Urothelium cell line (cell line): ENCODE results near the gene PTPA.
"Not testable (repeated sequence)": the region's sequence is repeated elsewhere in the genome, so short reads cannot be mapped to it uniquely, and the experiment has no call there.

Experiments used
- DNase-seq: peaks from one replicate; pipeline ENCODE4 v3.0.0; 2011; ENCODE audit warnings: low spot score, mixed read lengths
- FAIRE-seq: peaks from 2 replicates; lab custom pipeline; 2011; peaks lifted over from hg19 to GRCh38; lab: Jason Lieb, UNC

The PTPA gene

DNA sequence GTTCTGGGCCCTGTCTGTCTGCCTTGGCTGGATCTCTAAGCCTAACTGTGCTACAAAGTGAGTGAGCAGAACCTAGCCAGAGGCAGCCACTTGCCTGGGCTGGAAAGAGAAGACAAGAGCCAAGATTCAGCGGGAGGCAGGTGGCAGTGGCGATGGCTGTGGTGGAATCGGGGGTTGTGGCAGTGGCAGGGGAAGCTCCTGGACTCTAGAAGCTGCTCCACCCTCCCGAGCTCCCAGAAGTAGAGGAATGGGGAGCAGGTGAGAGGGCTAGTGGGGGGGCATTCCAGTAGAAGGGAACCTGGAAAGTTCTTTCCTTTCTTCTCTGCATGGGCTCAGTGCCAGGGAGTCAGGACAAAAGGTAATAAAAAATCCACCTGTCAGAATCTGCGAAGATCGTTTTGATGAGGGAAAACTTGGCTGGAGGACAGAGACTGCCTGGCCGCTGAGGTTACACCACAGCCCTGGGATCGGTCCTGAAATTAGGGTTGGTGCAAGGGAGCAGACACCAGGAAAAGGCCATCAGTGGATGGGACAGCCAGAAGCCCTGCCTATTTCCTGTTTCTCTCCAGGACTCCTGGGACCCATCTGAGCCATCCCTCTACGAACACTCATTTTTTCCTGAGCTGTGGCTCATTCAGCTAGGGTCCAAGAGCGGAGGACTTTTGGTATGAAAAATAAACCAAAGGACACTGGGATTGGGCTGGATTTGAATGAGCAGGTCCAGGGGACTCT lies 2.2 kb upstream of the PTPA start:
- no peak for FAIRE-seq
- DNase-seq, result no peak

DNA sequence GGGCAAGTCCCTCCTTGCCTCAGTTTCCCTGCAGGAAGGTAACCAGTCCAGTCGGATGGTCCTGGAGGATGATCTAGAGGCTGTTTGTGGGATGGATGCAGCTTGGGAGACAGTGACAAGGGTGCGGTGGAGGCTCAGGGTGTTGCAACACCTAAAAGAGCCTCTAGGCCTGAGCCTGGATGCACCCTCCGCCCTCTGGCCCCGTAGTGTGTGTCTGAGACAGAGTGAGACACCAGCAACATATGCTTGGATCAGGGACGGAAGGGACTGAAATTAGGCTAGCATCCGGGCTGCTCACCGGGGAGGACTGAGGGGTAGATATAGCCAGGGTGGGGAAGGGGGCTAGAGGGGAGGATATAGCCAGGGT lies 1.7 kb upstream of the PTPA start:
- no peak for DNase-seq
- FAIRE-seq, result no peak

DNA sequence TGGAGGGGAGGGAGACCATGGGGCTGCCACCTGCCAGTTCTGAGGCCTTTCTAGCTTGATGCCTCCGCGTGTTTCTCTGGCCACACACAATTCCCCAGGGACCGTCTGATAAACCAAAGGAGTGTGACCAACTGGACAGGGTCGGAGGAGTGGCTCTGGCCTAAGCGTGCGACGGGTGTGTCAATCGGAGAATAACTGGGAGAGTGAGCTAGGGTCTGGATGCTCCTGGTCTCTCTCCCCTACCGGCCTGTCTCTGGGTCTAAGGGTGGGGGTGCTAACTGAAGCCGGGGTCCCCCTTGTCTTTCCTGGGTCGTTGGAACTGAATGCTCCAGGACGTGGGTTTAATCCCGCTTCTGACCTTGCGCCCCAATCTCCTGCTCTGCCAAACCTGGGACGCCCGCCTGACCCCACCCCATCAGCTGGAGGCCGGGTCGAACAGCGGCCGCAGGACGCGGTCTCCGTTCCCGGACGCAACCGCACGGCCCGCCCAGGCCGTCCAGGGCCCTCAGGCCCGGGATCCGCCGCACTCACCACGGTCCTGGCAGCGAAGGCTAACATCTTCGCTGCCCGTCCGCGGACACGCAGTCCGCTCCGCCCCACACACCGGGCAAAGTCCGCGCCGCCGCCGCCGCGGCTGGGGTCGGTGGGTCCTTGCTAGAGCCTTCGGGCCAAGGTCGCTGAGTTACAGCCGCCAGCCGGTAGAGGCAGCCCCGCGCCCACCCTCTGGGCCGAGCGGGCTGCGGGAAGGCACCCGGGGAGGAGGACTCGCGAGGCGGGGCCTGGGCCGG lies 1.1 kb upstream of the PTPA start:
- FAIRE-seq, result no peak
- DNase-seq, result no peak

DNA sequence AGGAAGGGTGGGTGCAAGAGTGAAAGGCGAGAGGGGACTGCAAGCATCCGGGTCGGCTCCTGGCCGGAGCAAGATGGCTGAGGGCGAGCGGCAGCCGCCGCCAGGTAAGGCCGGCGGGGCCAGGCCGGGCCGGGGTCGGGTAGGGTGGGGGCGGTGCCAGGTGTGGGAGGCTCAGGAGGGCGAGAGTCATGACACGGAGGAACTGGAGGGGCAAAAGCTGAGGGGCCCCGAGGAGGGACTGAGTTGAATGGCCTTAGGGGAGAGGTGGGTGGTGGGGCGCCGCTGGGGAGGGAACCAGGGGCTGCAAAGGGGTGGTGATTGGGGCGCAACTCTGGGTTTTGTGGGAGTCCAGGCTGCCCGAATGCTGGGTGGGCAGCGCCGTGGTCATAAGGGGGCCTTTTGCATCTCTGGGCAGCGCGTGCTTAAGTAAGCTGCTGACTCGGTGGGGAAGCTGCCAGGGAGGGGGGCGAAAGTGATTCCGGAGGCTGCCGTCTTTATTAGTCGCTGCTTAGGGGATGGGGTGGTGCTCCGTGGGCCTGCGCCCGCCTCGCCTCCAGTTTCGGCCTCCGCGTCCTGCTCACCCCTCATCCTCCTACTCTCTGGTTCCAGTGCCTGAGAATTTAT lies 425 bp downstream of the PTPA start:
- FAIRE-seq, result no peak
- peak; percentile 49 for DNase-seq

DNA sequence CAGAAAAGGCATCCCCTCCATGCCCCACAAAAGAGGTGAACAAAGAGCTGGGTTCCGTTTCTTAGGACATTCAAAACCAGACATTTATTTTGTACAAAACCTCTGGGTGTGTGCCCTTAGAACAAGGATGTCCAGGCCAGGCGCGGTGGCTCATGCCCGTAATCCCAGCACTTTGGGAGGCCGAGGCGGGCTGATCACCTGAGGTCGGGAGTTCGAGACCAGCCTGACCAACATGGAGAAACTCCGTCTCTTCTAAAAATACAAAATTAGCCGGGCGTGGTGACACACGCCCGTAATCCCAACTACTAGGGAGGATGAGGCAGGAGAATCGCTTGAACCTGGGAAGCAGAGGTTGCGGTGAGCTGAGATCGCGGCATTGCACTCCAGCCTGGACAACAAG lies 1.3 kb downstream of the PTPA start:
- FAIRE-seq, DNase-seq: not testable (repeated sequence)

DNA sequence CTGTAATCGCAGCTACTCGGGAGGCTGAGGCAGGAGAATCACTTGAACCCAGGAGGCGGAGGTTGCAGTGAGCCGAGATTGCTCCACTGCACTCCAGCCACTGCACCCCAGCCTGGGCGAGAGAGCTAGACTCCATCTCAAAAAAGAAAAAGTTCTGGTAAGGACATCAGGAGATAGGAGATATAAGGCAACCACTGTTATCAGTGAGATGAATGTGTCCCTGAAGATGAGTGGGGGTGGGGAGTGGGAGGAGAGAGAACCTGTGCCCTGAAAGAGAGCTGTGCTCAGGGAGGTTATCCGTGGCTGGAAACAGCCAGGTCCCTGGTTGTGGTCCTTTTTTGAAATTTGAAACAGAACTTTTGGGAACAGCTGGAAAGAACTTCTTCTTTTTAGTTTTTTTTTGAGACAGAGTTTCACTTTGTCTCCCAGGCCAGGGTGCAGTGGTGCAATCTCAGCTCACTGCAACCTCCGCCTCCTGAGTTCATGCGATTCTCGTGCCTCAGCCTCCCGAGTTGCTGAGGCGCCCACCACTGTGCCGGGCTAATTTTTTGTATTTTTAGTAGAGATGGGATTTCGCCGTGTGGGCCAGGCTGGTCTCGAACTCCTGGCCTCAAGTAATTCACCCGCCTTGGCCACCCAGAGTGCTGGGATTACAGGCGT lies 2.6 kb downstream of the PTPA start:
- FAIRE-seq, result no peak
- no peak for DNase-seq

DNA sequence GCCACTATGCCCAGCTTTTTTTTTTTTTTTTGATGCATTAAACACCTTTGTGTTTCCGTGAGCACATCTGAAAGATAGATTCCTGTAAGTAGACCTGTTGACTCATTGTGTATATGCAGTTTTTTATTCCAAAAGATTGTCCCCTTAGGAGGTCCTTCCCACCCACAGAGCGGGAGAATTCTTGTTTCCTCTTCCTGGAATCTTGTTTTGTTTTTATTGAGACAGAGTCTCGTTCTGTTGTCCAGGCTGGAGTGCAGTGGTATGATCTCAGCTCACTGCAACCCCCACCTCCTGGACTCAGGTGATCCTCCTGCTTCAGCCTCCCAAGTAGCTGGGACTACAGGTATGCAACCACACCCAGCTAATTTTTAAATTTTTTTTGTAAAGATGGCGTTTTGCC lies 7.6 kb downstream of the PTPA start:
- FAIRE-seq, result no peak
- DNase-seq, result no peak

DNA sequence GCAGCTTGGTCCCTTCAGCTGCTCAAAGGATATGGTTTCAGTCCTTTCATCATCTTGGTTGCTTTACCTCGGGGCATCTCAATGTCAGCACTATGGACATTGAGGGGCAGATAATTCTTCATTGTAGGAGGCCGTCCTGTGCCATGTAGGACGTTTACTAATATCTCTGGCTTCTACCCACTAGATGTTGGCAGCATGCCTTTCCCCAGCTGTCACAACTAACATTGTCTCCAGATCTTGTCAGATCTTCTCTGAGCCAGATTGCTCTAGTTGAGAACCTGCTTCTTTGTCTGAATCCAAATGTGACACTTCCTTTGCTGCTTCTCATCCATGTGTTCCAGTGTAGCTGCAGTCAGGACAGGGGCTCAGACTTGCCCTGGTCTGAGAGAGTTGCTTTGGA lies 10.3 kb downstream of the PTPA start:
- FAIRE-seq (peak; percentile 9), DNase-seq (no peak)

DNA sequence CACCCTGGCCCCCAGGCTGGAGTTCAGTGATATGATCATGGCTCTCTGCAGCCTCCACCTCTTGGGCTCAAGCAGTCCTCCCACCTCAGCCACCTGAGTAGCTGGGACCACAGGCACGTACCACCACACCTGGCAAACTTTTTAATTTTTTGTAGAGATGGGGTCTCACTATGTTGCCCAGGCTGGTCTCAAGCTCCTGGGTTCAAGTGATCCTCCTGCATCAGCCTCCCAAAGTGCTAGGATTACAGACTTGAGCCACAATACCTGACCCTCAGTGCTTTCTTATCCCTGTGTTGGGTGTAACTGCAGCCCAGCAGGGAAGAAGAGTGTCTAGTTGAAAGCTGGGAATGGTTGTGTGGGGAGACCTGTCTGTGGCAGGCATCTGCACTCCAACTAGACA lies 10.9 kb downstream of the PTPA start:
- FAIRE-seq, result no peak
- no peak for DNase-seq

DNA sequence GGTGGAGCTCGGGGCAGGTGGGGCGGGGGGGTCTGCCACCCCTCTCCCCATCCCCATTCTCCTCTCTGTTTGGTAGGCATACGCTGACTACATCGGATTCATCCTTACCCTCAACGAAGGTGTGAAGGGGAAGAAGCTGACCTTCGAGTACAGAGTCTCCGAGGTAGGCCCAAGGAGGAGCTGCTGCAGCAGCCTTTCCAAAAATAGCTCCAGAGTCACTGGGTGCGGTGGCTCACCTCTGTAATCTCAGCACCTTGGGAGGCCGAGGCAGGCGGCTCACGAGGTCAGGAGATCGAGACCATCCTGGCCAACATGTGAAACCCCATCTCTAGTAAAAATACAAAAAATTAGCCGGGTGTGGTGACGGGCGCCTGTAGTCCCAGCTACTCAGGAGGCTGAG lies 11.8 kb downstream of the PTPA start:
- not testable (repeated sequence) for DNase-seq, FAIRE-seq

DNA sequence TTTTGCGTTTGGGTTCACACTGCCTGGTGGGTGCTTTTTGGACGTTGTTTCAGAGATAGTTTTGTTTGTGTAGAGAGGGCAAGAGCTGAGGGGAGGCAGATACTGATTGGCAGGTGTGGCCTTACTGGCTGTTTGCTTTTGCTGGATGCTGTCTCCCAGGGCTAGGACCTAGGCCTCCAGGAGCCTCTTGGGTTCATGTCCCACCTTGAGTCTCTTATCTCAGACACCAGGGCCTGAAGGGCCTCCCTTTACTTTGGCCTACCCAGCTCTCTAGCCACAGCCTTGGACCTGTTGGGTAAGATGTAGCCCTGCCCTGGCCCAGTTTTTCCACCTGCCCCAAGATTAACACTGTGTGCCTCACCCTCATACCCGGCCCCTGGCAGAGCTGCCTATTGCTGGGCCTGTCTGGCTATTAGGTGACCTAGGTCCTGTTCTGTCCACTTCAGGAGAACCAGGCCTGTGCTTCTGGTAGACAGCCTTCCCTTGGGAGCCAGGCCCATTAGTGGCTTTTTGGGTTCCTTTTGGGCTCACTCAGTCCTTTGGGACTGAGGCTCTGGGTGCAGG lies 13.4 kb downstream of the PTPA start:
- FAIRE-seq (no peak), DNase-seq (no peak)

DNA sequence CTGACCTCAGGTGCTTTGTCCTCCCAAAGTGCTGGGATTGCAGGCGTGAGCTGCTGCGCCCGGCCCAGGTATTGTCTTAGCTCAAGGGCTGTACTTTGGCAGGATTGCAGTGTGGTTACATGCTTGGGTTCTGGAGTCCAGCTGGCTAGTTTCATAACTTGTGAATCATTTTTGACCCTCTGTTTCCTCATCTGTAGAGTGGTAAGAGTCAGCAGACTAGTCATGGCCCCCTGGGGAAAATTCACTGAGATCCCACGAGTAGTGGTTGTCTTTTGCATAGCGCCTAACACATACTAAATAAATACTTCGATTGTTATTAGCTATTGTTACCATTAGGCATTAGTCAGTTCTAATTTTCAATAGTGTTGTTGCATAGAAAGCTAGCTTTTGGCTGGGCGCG lies 14.3 kb downstream of the PTPA start:
- FAIRE-seq, result no peak
- DNase-seq, result no peak

DNA sequence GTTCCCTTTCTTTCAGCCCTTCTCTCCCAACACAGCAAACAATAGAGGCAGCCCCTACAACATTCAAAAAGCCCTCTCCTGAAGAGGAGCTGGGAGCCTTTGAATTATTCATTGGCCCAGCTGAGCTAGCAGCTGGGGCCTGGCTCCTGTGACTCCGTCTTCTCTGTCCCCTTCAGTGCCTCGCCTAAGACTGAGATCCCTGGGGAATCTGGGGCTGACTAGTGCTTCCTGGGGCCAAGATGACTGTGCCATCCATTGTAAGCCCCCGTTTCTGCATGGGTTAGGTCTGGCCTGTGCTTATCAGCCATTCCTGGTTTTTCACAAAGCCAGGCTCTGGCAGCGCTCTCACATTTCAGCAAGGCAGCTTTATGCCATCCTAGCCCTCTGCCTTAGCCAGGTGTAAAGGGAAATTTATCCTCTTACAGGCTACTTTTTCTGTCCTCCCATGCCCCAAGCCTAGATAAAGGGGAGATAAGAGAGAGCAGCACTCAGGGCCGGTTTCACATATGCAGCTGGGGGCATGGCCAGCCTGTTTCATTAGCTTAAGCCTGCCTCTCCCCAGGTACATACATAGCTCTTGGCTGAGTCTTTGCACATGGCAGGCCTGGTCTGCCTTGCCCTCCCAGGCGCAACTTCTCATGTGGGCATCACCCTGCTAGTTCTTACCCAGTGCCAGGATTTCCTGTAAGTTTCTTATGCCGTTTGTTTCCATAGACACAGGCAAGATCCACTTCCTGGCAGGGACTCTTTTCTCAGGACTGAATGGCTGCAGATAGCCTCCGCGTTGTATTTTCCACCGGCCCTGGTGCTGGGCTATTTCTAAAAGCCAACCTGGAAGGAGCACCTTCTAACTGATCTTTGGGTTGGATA lies 15.8 kb downstream of the PTPA start:
- DNase-seq, result no peak
- no peak for FAIRE-seq

DNA sequence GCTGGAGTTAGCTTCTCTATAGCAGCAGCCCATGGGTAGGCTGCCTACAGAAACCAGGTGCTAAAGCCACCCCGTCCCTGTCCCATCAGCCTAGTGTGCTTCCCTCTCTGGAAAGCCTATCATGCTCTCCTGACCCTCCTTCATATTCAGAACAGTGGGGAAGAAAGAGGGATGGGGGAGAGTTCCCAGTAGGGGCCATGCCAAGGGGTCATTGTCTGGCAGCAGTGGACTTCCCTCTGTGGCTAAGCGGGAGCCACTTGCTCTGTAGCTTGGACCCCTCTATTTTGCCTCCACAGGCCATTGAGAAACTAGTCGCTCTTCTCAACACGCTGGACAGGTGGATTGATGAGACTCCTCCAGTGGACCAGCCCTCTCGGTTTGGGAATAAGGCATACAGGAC lies 17.5 kb downstream of the PTPA start:
- FAIRE-seq, result no peak
- no peak for DNase-seq

DNA sequence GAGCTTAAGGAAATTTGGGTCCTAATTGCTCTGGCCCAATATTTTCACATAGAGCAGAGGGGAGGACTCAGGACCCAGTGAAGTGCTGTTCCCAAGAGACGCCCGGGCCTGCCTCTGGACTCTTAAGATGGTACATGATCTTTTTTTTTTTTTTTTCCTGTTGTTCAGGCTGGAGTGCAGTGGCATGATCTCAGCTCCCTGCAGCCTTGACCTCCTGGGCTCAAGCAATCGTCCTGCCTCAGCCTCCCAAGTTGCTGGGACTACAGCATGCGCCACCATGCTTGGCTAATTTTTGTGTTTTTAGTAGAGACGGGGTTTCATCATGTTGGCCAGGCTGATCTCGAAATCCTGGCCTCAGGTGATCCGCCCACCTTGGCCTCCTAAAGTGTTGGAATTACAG lies 19.1 kb downstream of the PTPA start:
- not testable (repeated sequence) for FAIRE-seq, DNase-seq

DNA sequence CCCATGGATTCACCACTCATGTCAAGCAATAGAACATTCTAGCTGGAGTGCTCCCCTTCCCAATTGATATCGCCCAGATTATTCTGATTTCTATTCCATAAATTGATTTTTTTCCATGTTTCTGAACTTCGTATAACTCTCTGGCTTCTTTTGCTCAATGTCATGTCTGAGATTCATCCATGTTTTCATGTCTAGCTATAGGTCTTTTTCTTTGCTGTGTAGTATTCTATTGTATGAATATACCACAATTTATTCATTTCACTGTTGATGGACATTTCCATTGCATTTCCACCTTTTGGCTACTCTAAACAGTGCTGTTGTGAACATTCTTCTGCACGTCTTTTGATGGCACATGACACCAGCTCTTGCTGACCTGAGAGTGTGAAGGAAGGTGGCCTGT lies 19.6 kb downstream of the PTPA start:
- DNase-seq, result no peak
- FAIRE-seq, result no peak

DNA sequence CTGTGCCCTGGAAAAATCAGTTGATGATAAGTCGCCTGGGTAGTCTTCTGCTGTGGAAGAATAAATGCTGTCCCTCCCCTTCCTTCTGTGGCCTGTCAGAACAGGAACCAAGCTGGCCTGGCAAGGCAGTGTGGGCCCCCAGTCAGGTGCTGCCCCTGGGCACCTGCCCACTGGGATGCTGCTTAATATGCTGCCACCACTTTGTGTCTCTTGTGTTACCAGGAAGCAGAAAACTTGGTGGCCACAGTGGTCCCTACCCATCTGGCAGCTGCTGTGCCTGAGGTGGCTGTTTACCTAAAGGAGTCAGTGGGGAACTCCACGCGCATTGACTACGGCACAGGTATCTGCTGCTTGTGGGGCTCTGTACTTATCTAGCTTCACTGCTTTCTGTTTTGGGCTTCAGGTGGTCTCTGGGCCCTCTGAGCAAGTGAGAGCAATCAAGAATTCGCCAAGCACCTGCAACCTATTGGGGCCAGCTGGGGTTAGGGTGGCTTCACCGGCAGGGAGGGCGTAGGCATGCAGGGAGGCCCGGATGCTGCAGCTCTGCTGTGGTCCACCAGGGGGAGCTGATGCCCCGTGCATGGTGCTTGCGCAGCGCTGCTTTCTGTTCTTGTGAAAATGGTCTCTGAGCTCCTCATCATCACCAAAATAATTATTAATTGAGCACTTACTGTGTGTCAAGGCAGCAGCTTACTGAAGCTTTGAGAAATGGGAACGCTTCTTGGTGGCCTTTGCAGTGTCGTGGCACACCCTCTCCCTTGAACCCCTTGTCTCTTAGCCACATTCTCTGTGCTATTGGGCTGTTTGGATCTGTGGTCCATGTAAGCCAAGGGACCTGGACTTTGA lies 20.3 kb downstream of the PTPA start:
- FAIRE-seq (no peak), DNase-seq (peak; percentile 86)

DNA sequence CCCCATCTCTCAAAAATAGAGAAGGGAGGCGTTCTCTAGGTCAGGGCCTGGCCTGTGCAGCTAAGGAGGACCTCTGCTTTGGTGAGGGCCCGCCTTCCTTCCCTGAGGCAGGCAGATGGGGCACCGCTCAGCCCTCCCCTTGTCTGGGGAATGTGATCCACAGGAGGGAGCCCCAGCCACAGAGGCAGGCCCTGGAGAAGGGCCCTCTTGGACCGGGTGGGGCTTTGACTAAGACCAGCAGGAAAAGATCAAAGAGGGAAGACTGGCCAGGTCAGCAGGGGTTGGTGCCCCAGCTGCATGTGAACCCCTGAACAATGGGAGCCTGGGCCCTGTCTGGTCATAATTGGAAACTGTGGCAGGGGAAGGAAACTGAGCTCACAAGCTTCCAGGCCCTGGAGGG lies 21.9 kb downstream of the PTPA start:
- no peak for FAIRE-seq
- no peak for DNase-seq

DNA sequence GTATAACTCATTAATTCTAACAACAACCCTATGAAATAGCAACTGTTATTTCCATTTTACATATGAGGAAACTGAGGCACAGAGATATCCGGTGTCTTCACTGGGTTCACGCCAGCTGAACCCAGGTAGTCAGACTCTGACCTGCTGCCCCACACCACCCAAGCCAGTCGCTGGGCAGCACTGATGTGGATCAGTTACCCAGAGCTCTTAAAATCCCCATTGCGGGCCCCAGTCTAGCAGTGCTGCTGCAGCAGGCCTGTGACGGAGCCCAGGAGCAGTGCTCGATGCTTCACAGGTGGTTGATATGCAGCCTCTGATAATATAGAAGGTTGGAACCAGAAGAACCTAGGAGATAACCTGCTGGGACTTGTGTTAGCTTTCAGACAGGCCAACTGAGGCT lies 24.3 kb downstream of the PTPA start:
- no peak for FAIRE-seq
- no peak for DNase-seq
